M059J (cell line): Measurements from ENCODE around the gene FAM25C. TPM values are rescaled to one million over a fixed set of nuclear protein-coding genes. Genes with fewer than 3 reads are reported as not detected.
"Not testable (repeated sequence)": the region's sequence is repeated elsewhere in the genome, so short reads cannot be mapped to it uniquely, and the experiment has no call there.

Experiments
- DNase-seq: peaks from one replicate; pipeline ENCODE4 v3.0.0-alpha.2; 2012; ENCODE audit warnings: low read depth
- total RNA-seq: library from RNA; depleted of rRNA; stranded (reverse); fragments of >200 nt; shearing (Covaris generic); gene quantifications from 2 replicates; pipeline ENCODE4 v1.2.3, GENCODE V29; 2014; rRNA removed

FAM25C gene
- not detected in 2 replicates for total RNA-seq

GRCh38 chr10:47999691-48000090 is at the start of gene FAM25C:
TSS of gene FAM25C (minus strand) at chr10:47999791. CDS start at chr10:47999765, 26 bp downstream.
- DNase-seq = not testable (repeated sequence)

- DNase-seq = not testable (repeated sequence)
Observed at GRCh38 chr10:48044557-48044956, 45.0 kb upstream of the FAM25C start.

DNA sequence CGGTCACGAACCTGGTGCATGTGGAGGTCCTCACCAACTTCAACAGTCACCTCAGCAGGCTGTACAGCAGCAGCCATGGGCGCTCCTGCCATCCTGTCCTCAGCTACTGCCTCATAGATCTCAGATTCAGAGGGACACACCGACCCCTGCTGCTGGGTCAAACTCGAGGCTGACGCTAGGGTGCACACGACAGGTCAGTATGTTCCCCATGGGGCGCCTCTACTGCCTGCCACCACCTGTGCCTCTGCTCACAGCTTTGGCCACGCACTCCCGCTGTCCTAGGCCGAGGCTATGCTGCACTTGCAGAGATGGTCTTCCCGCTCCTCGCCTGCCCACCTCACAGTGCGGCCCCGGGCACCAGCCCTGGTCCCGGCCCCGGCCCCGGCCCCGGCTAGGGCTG is 31.8 kb upstream of the FAM25C start:
- DNase-seq = not testable (repeated sequence)

- not testable (repeated sequence) for DNase-seq
Observed at GRCh38 chr10:48002306-48002705, 2.7 kb upstream of the FAM25C start.

DNA sequence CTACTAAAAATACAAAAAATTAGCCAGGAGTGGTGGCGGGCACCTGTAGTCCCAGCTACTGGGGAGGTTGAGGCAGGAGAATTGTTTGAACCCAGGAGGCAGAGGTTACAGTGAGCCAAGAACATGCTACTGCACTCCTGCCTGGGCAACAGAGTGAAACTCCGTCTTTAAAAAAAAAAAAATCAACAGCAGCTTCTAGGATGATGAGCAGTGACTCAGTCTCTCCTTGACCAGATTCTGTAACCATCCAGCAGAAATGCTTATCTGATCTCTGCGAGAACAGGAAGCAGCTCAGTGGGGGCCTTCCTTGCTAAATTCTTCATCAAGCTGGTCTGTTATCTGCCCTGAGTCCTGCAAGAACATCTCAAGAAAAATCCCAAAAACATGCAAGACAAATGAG is 5.5 kb downstream of the FAM25C start:
- peak; percentile 61 for DNase-seq

GRCh38 chr10:47992560-47992959 is 7.0 kb downstream of the FAM25C start:
- DNase-seq = not testable (repeated sequence)

DNA sequence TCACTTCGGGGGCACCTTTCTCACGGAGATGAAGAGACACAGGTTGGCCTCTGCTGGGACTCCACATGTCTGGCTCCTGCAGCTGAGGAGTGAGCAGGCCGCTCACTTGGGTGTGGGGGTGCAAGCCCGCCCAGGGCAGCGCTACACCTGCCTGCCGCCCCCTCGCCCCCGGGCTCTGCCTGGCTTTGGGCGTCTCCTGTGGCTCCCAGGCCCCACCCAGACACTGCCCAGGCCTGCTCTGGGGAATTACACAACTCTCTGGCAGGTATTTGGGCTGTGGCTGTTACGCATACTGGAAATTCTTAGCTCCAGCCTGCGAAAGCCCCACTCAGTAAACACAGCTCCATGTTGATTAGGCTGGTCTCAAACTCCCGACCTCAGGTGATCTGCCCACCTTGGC is 7.9 kb downstream of the FAM25C start:
- peak; percentile 15 for DNase-seq

DNA sequence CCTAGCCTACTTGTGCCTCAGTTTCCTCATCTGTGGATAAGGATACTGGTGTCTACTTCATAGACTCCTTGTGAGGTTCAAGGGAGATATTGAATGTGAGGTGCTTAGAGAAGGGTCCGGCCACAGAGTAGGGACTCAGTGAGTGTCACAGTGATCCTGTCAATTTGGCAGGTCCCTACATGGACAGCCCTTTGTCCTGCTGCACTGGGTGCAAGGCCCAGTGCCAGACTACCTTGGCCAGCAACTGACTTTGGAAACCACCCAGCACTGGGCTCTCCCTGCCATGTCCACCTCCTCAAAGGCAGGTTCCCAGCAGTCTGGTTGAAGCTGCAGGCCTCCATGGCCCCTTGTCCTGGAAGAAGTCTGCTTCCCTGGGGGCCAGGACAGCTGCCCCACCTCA is 9.5 kb downstream of the FAM25C start:
- not testable (repeated sequence) for DNase-seq

DNA sequence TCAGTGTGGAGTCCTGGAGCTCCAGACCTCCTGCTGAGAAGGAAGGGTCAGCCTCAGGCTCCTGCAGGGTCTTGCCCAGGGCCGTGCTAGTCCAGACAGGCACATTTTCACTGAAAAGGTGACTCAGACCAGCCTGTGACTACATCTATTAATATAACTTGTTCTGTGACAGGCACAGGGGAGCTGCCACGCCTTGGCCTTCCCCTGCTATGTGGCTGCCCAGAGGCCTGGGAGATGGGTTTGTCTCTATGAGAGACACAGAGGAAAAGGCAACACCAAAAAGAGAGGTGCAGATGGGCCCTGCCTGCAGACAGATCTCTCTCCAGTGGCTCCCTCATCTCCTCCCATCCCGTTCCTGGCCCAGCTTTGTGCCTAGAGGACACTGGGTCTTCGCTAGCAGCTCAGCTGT is 10.0 kb downstream of the FAM25C start:
- DNase-seq = not testable (repeated sequence)

- DNase-seq = not testable (repeated sequence)
Observed at GRCh38 chr10:47988718-47989541, 10.7 kb downstream of the FAM25C start.

DNA sequence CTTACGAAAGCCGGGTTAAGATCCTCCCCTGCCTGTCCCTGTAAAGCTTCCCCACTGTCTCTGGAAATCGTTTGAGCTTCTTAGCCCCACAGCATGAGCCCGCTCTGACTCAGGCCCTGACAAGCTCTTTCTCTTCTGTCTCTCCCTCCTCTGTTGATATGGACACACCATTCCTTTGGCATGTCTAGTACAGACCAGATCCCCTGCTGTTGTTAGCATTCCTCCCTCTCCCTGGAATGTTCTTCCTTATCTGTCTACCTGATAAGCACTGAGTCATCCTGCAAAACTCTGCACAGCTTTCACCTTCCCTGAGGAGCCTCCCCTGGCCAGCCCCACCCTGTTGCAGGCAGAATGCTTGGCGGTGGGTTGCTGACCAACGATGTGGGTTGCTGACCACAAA is 11.6 kb downstream of the FAM25C start:
- DNase-seq = not testable (repeated sequence)

- DNase-seq = not testable (repeated sequence)
Observed at GRCh38 chr10:47986413-47987230, 13.0 kb downstream of the FAM25C start.

GRCh38 chr10:47975409-47975808 is 24.2 kb downstream of the FAM25C start:
- DNase-seq = not testable (repeated sequence)

DNA sequence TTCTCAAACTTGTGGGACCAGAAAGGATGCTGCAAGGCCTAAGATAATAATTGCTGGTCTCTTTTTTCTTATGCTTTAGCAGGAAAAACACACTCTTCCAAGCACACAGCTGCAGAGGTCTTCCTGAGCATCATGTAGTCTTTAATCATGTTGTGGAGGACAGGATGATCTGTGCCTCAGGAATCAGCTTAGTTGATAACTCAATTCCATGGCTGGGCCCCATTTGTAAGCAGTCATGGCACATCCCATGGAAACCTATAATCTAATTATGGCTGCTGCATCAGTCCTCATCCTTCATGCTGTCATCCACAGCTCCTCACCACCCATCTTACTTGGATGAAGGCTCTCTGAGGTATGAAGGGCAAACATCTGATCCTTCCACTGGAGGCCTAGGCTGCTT is 26.5 kb downstream of the FAM25C start:
- DNase-seq = not testable (repeated sequence)

GRCh38 chr10:47972077-47972476 is 27.5 kb downstream of the FAM25C start:
- not testable (repeated sequence) for DNase-seq

- not testable (repeated sequence) for DNase-seq
Observed at GRCh38 chr10:47971598-47971997, 28.0 kb downstream of the FAM25C start.

DNA sequence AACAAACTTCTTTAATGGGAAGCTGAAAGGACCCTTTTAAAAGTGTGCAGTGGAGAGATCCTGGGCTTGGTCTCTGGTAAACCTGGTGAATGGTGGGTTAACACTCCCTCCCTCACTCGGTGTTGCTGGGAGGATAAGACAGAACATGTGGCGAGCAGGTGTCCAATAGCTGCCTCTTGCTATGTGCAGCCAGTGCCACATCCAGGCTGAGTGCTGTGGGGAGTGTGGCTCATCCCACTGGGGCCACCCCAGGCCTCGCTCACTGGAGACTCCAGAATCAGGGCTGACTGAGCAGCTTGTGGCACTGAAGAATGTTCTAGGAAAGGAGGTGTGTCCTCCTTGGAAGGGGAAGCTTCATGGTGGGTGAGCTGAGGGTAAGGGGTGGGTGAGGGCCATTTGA is 29.5 kb downstream of the FAM25C start:
- DNase-seq = not testable (repeated sequence)

GRCh38 chr10:47968988-47969387 is 30.6 kb downstream of the FAM25C start:
- not testable (repeated sequence) for DNase-seq

DNA sequence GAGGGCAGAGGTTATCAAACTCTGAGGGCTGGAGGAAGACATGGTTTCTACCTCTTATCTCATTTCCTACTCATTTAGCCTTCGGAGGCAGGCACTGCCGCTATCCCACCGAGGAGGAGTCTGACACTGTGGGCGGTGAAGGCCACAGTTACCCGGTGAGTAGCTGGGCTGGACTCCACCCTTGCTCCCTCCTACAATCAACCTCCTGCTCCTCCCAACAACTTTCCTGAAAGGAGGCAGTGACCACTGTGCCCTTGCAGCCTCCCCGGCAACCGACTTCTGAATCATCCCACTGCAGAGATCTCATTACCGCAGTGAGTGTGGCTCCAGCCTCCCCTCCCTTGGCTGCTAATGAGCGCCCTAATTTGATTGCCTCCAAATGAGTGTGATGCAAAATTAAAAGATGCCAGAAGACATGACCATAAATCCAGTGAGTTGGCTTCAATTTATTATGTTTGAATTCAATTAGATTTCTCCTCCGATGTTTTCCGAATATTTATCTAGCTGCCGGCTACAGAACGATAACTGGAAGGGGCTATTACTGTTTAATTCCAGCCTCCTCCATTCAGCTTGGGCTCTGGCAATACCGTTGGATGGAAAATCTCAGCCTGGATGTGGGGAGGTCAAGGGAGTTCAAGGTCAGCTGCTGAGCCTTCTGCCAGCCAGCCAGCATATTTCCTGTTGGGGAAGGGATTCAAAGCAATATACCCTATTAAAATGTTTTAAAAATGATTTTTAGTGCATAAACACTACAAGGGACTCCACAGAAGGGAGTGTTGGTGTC is 35.1 kb downstream of the FAM25C start:
- not testable (repeated sequence) for DNase-seq

- DNase-seq = not testable (repeated sequence)
Observed at GRCh38 chr10:47962785-47963184, 36.8 kb downstream of the FAM25C start.

DNA sequence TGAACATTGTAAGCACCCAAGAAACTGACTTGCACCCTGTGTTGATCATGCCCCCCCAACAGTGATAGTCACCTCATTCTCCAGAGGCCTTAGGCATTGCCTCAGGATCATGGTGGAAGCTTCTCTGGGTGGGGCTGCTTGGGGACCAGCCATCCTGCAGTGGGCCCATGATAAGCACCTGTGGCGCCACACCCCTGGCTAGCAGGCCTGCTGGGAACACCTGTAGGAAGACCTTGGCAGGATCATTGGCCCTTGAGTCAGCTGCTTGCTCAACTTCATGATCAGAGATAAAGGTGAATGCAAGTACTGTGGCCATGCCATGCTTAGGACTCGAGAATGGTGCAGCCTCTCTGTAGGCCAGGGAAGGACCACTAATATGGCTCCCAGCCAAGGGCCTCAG is 38.9 kb downstream of the FAM25C start:
- not testable (repeated sequence) for DNase-seq

- peak; percentile 21 for DNase-seq
Observed at GRCh38 chr10:47959677-47960076, 39.9 kb downstream of the FAM25C start.
